Panc1 (cell line): ENCODE data around the gene KCNAB2.

ENCODE experiments used
- SIN3A ChIP-seq: IDR thresholded peaks from 2 replicates; pipeline ENCODE4 v1.6.1; 2012; ENCODE audit warnings: low read depth, mild to moderate bottlenecking, low read length, moderate library complexity, borderline replicate concordance; ENCODE audit not compliant: insufficient read depth
- TF ChIP-seq, protein P1 (sequence below): fragments of 450-650 bp; IDR thresholded peaks from 2 replicates; pipeline ENCODE4 v1.5.1; 2017; ENCODE audit warnings: mild to moderate bottlenecking
- TF ChIP-seq, protein P2 (sequence below), 2 experiments: IDR thresholded peaks; 2 replicates each; pipeline ENCODE4 v1.6.1; 2011 to 2012; ENCODE audit warnings: low read depth in 2 of 2, control low read depth in 1 of 2, low read length in 1 of 2, mild to moderate bottlenecking in 1 of 2, moderate library complexity in 1 of 2; ENCODE audit not compliant: insufficient read depth in 1 of 2

DNA sequence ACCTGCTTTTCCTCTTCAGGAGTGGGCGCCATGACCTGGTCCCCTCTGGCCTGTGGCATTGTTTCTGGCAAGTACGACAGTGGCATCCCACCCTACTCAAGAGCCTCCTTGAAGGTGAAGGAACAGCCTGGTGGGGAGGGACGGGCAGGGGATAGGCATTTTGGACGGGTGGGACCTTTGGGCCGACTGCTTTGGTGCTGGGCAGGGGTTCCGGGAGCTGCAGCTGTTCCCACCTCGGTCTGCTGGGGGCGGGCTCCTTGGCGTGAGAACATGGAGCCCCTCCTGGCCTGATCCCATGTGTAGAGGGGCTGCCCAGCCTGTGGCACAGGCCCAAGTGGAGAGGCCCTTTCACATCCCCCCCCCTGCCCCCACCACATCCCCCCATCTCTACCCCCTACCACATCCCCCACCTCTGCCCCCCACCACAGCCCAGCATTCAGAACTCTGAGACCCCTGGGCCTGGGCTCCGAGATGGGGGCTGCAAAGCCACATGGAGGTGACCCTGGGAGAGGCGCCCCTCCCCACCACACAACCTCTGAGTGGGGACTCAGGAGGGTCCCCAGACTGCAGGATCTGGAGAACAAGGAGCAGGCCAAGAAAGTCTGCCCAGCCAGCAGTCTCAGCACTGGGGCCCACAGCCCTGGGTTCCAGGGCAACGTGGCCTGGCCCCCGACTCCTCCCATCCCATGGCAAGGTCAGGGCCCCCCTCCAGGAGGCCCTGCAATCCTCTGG is 50.0 kb downstream of the KCNAB2 start:
- TF ChIP-seq, protein P1, sequence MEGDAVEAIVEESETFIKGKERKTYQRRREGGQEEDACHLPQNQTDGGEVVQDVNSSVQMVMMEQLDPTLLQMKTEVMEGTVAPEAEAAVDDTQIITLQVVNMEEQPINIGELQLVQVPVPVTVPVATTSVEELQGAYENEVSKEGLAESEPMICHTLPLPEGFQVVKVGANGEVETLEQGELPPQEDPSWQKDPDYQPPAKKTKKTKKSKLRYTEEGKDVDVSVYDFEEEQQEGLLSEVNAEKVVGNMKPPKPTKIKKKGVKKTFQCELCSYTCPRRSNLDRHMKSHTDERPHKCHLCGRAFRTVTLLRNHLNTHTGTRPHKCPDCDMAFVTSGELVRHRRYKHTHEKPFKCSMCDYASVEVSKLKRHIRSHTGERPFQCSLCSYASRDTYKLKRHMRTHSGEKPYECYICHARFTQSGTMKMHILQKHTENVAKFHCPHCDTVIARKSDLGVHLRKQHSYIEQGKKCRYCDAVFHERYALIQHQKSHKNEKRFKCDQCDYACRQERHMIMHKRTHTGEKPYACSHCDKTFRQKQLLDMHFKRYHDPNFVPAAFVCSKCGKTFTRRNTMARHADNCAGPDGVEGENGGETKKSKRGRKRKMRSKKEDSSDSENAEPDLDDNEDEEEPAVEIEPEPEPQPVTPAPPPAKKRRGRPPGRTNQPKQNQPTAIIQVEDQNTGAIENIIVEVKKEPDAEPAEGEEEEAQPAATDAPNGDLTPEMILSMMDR, result no peak
- TF ChIP-seq, protein P2, sequence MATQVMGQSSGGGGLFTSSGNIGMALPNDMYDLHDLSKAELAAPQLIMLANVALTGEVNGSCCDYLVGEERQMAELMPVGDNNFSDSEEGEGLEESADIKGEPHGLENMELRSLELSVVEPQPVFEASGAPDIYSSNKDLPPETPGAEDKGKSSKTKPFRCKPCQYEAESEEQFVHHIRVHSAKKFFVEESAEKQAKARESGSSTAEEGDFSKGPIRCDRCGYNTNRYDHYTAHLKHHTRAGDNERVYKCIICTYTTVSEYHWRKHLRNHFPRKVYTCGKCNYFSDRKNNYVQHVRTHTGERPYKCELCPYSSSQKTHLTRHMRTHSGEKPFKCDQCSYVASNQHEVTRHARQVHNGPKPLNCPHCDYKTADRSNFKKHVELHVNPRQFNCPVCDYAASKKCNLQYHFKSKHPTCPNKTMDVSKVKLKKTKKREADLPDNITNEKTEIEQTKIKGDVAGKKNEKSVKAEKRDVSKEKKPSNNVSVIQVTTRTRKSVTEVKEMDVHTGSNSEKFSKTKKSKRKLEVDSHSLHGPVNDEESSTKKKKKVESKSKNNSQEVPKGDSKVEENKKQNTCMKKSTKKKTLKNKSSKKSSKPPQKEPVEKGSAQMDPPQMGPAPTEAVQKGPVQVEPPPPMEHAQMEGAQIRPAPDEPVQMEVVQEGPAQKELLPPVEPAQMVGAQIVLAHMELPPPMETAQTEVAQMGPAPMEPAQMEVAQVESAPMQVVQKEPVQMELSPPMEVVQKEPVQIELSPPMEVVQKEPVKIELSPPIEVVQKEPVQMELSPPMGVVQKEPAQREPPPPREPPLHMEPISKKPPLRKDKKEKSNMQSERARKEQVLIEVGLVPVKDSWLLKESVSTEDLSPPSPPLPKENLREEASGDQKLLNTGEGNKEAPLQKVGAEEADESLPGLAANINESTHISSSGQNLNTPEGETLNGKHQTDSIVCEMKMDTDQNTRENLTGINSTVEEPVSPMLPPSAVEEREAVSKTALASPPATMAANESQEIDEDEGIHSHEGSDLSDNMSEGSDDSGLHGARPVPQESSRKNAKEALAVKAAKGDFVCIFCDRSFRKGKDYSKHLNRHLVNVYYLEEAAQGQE (IDR thresholded peaks at IDR 0.05; ENCODE audit: insufficient read depth in 1 of 2, low read depth in 2 of 2, low read length in 1 of 2), result no peak
- no peak for TF ChIP-seq SIN3A
